Sigmoid colon (tissue), 7 donors: Measurements from ENCODE around the gene KCNJ5. TPM values are rescaled to one million over a fixed set of nuclear protein-coding genes. Genes with fewer than 3 reads are reported as not detected.

Experiments used
- DNase-seq: peaks from one replicate; pipeline ENCODE4 v3.0.0-alpha.2; 2019
- H3K27ac ChIP-seq, 4 donors: fragments of 200-600 bp; sonication (generic); one replicate each; pipeline ENCODE4 v1.5.1; 2016 to 2019; ENCODE audit warnings: mild to moderate bottlenecking in 1 of 4
- H3K27me3 ChIP-seq, 3 donors: fragments of 200-600 bp; sonication (generic); one replicate each; pipeline ENCODE4 v1.5.1; 2019; ENCODE audit warnings: mild to moderate bottlenecking in 1 of 3
- H3K36me3 ChIP-seq, 4 donors: fragments of 200-600 bp; sonication (generic); one replicate each; pipeline ENCODE4 v1.5.1; 2016 to 2019
- H3K4me1 ChIP-seq, 4 donors: fragments of 200-600 bp; sonication (generic); one replicate each; pipeline ENCODE4 v1.5.1; 2017 to 2019
- H3K4me3 ChIP-seq, 4 donors: fragments of 200-600 bp; sonication (generic); one replicate each; pipeline ENCODE4 v1.5.1; 2017 to 2019; ENCODE audit warnings: mild to moderate bottlenecking in 2 of 4, moderate library complexity in 1 of 4
- H3K9me3 ChIP-seq, 4 donors: fragments of 200-600 bp in 3 of 4; sonication (generic) in 3 of 4; one replicate each; pipeline versions ENCODE4 v1.5.1 to v1.6.1; 2013 to 2019
- CTCF ChIP-seq, 4 experiments: fragments of 450-650 bp in 3 of 4; fragments of 200-600 bp in 1 of 4; IDR thresholded peaks; one replicate each; pipeline ENCODE4 v1.5.1; 2016 to 2019; ENCODE audit warnings: antibody characterized with exemption in 4 of 4, mild to moderate bottlenecking in 3 of 4, moderate library complexity in 2 of 4
- EP300 ChIP-seq, 4 donors: sonication (generic); formaldehyde crosslinking; IDR thresholded peaks; one replicate each; pipeline ENCODE4 v1.6.1; 2017; ENCODE audit warnings: antibody characterized with exemption in 4 of 4
- POLR2A ChIP-seq, 2 donors: fragments of 450-650 bp; IDR thresholded peaks; one replicate each; pipeline ENCODE4 v1.6.1; 2016; ENCODE audit warnings: antibody characterized with exemption in 2 of 2, mild to moderate bottlenecking in 2 of 2, moderate library complexity in 2 of 2
- POLR2AphosphoS5 ChIP-seq, 4 donors: sonication (generic); formaldehyde crosslinking; IDR thresholded peaks; one replicate each; pipeline ENCODE4 v1.6.1; 2017; ENCODE audit warnings: antibody characterized with exemption in 4 of 4
- WGBS, 2 donors: extraction: QIAGEN DNeasy Blood & Tissue Kit; methylation state at CpG; one replicate each; pipeline ENCODE4 v1.1.7; 2013; 5-methylcytosine and 5-hydroxymethylcytosine counted together
- intact Hi-C: fragments of 100-400 bp; cut with DNase I; formaldehyde crosslinking; loops from one replicate; pipeline ENCODE4 v1.15.1; 2023
- polyA plus RNA-seq, 3 donors: library from polyadenylated mRNA; stranded (reverse); fragments of 200-250 nt; gene quantifications; one replicate each; pipeline ENCODE4 v1.2.3, GENCODE V29; 2013
- total RNA-seq, 4 donors: library from RNA; depleted of rRNA; stranded (reverse); fragments of >200 nt; gene quantifications; one replicate each; pipeline ENCODE4 v1.1.0, GENCODE V29; 2016
- donor health status: healthy with polysubstance abuse.
- donor health status: Bipolar disorder and iron deficiency.
- donor health status: healthy.

Gene KCNJ5
- total and polyA plus RNA-seq, 7 donors = 0.58 to 4.7 (median 2.0) TPM; not detected in 1

GRCh38 chr11:128848815-128849455 lies 42.2 kb upstream of the KCNJ5 start:
- Histone ChIP-seq H3K36me3 (no peaks in the 10 kb centered on the region), H3K27ac (no peak overlapping the region), H3K9me3 (no peaks in the 10 kb centered on the region), H3K27me3 (no peaks in the 10 kb centered on the region), H3K4me3 (no peak overlapping the region), H3K4me1 (no peaks in the 10 kb centered on the region)
- intact Hi-C loops = no loop called here
- 26 to 34% methylated on average over 10 of the region's 10 CpGs for WGBS, 2 donors
- TF ChIP-seq POLR2A (IDR thresholded peaks at IDR 0.05) (no peak), POLR2AphosphoS5 (IDR thresholded peaks at IDR 0.05) (no peak), EP300 (IDR thresholded peaks at IDR 0.05) (no peak), CTCF (IDR thresholded peaks at IDR 0.05) (peak in 1 of 4 experiments; percentile 40)
- DNase-seq = no peak

- H3K27me3 ChIP-seq = no peaks in the 10 kb centered on the region
- no peaks in the 10 kb centered on the region for H3K9me3 ChIP-seq
- intact Hi-C loops = no loop called here
- no peak overlapping the region for H3K4me3 ChIP-seq
- TF ChIP-seq CTCF (IDR thresholded peaks at IDR 0.05) (no peak), EP300 (IDR thresholded peaks at IDR 0.05) (no peak), POLR2A (IDR thresholded peaks at IDR 0.05) (no peak), POLR2AphosphoS5 (IDR thresholded peaks at IDR 0.05) (no peak)
- H3K36me3 ChIP-seq = no peaks in the 10 kb centered on the region
- peak; percentile 21 for DNase-seq
- no peaks in the 10 kb centered on the region for H3K4me1 ChIP-seq
- WGBS, 2 donors = 89 to 91% methylated on average over 13 of the region's 13 CpGs
- no peak overlapping the region for H3K27ac ChIP-seq
These were observed 38.7 kb upstream of the KCNJ5 start for GRCh38 chr11:128852327-128853023.

- no peaks in the 10 kb centered on the region for H3K36me3 ChIP-seq
- DNase-seq = peak; percentile 33
- no peak for TF ChIP-seq EP300 (IDR thresholded peaks at IDR 0.05)
- TF ChIP-seq CTCF (IDR thresholded peaks at IDR 0.05) = no peak
- TF ChIP-seq POLR2AphosphoS5 (IDR thresholded peaks at IDR 0.05) = no peak
- TF ChIP-seq POLR2A (IDR thresholded peaks at IDR 0.05) = no peak
- no peak overlapping the region for H3K27ac ChIP-seq
- intact Hi-C loops = no loop called here
- no peaks in the 10 kb centered on the region for H3K4me1 ChIP-seq
- no peaks in the 10 kb centered on the region for H3K9me3 ChIP-seq
- H3K27me3 ChIP-seq = no peaks in the 10 kb centered on the region
- no peak overlapping the region for H3K4me3 ChIP-seq
- WGBS, 2 donors = 68 to 88% methylated on average over 6 of the region's 6 CpGs
These were observed 37.6 kb upstream of the KCNJ5 start for GRCh38 chr11:128853559-128853958.

- H3K36me3 ChIP-seq = no peaks in the 10 kb centered on the region
- no peaks in the 10 kb centered on the region for H3K4me1 ChIP-seq
- no peak overlapping the region for H3K4me3 ChIP-seq
- H3K9me3 ChIP-seq = no peaks in the 10 kb centered on the region
- WGBS, 2 donors = 66 to 85% methylated on average over 7 of the region's 7 CpGs
- intact Hi-C loops = no loop called here
- TF ChIP-seq POLR2AphosphoS5 (IDR thresholded peaks at IDR 0.05) (no peak), EP300 (IDR thresholded peaks at IDR 0.05) (no peak), POLR2A (IDR thresholded peaks at IDR 0.05) (no peak), CTCF (IDR thresholded peaks at IDR 0.05) (no peak)
- no peak for DNase-seq
- H3K27ac ChIP-seq = no peak overlapping the region
- H3K27me3 ChIP-seq = no peaks in the 10 kb centered on the region
These were observed 36.3 kb upstream of the KCNJ5 start for GRCh38 chr11:128854841-128855240.
